LHCN-M2 (cell line): ENCODE data around the gene PTPRF. TPM values are rescaled to one million over a fixed set of nuclear protein-coding genes. Genes with fewer than 3 reads are reported as not detected.
"Not testable (repeated sequence)": the region's sequence is repeated elsewhere in the genome, so short reads cannot be mapped to it uniquely, and the experiment has no call there.

Experiments used
- DNase-seq: peaks from one replicate; pipeline ENCODE4 v3.0.0-alpha.2; 2012; ENCODE audit warnings: low read depth
- total RNA-seq: library from RNA; depleted of rRNA; stranded (reverse); fragments of >200 nt; gene quantifications from 2 replicates; pipeline ENCODE4 v1.2.3, GENCODE V29; 2014

Gene PTPRF
- total RNA-seq, 1 experiment from 2014 or later = 12.8 TPM

DNA sequence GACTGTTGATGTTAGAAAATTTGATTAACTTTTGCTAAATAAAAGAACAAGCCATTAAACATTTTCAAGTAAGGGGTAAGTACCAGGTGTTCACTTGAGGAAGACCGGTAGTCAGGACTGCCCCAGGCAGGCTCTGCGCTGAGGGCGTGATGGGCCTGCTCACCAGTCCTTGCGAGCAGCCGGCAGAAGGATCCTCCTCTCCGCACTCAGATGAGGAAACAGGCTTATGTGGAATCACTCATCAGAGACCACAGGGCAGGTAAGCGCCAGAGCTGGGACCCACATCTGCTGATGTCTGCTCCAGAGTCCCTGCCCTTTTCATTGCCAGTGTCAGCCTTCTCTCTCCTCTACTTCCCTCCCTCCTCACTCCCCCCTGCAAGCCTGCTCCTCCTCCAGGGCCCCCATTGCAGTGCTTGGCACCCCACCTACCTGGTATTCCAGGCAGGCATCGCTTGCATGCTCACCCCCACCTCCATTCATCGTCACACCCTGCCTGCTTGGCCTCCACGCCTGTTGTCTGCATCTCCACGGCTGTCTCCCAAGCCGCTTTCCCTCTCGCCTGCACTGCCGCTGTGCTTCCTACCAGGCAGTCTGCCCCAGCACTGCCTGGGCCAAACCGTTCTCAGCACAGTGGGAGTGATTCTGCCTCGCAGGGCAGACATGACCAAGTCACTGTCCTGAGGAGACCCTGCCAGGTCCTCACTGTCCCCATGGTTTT lies 94.5 kb downstream of the PTPRF start:
- no peak for DNase-seq

DNA sequence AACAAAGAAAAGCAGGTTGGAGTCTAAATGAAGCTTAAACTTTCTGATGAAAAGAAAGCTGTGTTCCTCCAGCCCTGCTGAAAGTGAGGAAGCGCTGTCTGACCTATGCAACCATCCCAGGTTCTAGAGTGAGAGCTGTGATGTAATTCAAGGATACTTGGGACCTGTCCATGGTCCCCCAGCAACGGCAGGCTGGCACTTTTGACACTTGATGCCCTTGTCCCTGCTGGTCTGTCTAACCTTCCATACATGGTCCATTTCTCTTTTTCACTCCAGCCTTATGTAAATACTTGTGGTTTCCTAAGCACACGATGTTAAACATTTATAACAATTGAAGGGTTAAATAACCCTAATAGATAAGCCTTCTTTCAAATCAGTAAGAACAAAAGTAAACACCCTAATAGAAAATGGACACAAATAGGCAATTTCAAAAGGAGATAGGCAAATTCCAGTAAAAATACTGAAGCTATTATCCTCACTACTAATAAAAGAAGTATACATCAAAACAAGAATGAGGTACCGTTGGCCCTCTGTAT lies 101.5 kb downstream of the PTPRF start:
- DNase-seq = no peak

GRCh38 chr1:43634721-43635120 lies 104.0 kb downstream of the PTPRF start:
- no peak for DNase-seq

- no peak for DNase-seq
Observed at GRCh38 chr1:43636006-43636641, 105.4 kb downstream of the PTPRF start.

GRCh38 chr1:43637267-43637666 lies 106.6 kb downstream of the PTPRF start:
- no peak for DNase-seq

DNA sequence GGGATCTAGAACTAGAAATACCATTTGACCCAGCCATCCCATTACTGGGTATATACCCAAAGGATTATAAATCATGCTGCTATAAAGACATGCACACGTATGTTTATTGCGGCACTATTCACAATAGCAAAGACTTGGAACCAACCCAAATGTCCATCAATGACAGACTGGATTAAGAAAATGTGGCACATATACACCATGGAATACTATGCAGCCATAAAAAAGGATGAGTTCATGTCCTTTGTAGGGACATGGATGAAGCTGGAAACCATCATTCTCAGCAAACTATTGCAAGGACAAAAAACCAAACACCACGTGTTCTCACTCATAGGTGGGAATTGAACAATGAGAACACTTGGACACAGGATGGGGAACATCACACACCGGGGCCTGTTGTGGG lies 107.7 kb downstream of the PTPRF start:
- DNase-seq = not testable (repeated sequence)

DNA sequence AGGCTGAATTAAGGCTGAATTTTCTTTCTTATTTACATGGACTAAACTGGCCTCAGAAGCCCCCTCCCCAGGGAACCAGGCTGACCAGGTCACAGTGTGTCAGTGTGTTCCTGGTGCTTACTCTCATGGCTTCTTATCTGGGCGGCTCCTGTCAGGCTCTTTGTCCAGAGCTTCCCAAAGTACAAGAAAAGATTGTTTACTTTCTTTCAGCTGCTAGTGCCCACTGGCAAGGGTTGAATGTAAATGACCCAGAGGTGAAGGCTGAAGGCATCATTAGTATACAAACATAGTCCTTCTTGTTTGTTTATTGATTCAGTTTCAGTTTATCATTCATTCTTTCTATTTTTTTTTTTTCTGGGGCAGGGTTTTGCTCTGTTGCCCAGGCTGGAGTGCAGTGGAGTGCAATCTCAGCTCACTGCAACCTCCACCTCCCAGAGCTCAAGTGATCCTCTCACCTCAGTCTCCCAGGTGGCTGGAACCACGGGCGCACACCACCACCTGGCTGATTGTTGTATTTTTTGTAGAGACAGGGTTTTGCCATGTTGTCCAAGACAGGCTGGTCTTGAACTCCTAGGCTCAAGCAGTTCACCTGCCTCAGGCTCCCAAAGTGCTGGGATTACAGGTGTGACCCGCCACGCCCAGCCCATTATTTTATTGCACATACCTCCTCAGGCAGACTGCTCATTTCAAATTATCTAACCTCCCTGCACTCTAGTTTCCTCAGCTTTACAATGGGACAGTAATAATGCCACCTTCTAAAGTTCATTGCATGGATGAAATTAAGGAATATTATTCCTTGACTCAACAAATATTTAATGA lies 109.5 kb downstream of the PTPRF start:
- no peak for DNase-seq

- no peak for DNase-seq
Observed at GRCh38 chr1:43644558-43644957, 113.9 kb downstream of the PTPRF start.

- no peak for DNase-seq
Observed at GRCh38 chr1:43645461-43645860, 114.8 kb downstream of the PTPRF start.

GRCh38 chr1:43647331-43647730 lies 116.6 kb downstream of the PTPRF start:
- DNase-seq = not testable (repeated sequence)

GRCh38 chr1:43648221-43648847 lies 117.7 kb downstream of the PTPRF start:
- DNase-seq = peak; percentile 28

DNA sequence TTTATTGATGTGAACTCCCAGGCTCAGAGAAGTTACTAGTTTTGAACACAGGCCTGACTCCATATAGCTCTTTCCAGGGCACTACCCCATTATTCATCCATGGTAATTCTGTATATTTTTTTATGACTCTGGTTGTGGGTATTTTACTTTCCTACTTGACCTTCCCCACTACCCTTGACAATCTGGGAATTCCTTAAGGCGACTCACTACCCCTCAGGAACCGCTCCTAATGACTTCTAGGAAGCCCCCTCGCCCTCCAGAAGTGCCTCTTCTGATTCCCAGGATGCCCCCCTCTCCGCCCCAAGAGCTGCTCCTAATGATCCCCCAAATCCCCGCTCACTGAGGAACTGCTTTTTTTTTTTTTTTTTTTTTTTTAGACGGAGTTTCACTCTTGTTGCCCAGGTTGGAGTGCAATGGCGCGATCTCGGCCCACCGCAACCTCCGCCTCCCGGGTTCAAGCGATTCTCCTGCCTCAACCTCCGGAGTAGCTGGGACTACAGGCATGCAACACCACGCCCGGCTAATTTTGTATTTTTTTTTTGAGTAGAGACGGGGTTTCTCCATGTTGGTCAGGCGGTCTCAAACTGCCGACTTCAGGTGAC lies 118.3 kb downstream of the PTPRF start:
- DNase-seq = no peak

DNA sequence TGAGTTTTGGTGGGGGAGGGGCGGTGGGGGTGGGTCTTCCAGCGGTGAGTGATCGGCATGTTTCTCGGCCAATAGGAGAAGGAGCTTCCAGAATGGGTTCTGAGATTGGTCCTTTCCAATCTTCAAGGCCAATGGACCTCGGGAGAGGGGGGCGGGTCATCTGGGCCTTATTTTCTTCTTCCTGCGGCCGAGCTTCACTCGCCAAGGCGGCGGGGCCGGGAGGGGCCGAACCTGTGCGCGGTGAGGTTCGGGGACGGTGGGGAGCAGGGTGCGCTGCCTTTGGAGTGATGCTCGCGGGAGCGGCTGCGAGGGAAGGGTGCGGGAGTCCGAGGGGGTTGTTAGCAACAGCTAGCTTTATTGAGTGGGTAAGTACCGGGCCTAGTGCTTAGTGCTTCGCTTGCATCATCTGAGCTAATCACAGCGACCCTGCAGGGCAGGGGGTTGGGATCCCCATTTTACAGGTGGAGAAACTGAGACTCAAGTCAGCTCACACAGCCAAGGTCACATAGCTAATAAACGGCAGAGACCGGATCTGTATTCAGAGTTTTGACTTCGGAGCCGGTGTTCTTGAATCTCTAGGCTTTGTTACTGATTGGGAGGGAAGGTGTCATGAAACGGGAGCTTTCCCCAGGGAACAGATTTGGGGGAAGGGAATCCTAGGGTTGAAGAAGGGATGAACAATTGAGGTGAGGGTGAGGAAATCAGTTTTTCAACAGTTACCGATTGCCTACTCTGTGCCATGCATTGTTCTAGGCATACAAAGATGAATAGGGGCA lies 119.8 kb downstream of the PTPRF start:
- peak; percentile 97 for DNase-seq

- no peak for DNase-seq
Observed at GRCh38 chr1:43651188-43651587, 120.5 kb downstream of the PTPRF start.

DNA sequence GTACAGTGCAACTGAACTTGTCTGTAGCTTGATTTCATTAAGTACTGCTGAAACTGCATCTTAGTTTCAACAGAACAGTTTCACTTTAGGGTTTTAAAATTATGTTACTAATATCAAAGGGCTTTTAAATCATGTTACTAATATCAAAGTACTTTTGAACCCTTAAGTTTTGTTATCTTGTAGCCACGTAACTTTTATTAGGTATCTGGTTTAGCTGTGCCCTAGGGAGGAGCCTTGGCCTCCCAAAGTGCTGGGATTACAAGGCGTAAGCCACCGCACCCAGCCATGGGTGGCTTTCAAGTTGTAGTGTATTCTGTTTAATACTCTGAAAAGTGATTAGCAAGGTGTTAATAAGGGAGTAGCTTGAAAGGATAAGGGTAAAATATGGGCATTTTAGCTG lies 121.2 kb downstream of the PTPRF start:
- no peak for DNase-seq

DNA sequence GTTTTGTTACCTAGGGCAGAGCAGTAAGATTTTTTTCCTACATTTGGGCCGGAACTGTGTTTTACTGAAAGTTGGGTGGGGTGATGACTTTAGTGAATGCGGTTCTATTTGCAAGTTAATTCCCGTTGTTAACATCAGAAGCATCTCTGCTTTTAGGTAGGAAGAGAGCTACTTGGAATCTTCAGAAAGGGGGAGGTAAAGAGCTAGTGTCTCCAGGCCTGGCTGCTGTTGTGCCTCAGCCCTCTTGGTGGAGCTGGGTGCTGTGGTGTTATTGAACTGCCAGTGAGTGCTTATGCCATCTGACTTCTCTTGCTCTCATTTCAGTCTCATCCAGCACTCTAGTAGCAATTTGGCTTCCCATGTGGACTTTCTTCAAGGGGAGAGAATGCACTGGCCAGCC lies 122.7 kb downstream of the PTPRF start:
- peak; percentile 57 for DNase-seq

DNA sequence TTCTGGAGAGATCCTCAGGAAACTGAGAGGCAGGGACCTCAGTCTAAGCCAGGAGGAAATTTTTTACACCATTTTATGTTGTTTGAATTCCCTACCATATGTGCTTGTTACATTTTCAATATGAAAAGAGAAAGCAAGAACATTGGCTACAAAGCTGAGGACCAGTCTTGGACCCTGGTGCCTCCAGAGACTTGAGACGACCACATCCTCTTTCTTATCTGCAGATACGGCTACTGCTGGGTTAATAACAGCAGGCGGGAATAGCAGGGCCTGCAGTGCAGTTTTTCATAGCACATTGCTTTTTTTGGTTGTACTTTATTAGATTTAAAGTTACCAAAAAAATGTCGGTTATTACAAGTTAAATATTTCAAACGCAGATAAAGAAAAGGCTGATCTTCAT lies 123.2 kb downstream of the PTPRF start:
- DNase-seq = no peak

DNA sequence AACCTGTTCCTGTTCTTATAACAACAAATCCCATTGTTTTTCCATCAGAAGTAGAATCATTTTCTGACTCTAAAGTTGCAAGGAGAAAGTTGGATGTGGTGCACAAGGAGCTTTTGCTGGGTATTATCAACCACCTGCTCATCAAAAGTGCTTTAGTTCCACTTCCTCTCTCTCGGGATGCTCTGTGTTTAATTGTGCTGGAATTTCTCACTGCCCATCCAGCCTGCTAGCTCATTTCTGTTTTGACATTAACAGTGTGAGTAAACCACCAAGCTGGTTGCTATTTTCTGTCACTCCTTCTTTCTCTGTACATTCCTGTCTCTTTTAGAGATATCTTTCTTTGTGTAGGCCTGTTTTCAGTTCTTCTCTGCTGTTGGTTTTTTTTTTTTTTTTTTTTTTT lies 125.3 kb downstream of the PTPRF start:
- no peak for DNase-seq

GRCh38 chr1:43659212-43660166 lies 128.8 kb downstream of the PTPRF start:
- DNase-seq = no peak
